ENCODE results near the gene NKTR. TPM values are rescaled to one million over a fixed set of nuclear protein-coding genes. Genes with fewer than 3 reads are reported as not detected.

Gene NKTR
- total RNA-seq, 4 donors from 2014 or later: 17.9 to 134 (median 56.3) TPM

DNA sequence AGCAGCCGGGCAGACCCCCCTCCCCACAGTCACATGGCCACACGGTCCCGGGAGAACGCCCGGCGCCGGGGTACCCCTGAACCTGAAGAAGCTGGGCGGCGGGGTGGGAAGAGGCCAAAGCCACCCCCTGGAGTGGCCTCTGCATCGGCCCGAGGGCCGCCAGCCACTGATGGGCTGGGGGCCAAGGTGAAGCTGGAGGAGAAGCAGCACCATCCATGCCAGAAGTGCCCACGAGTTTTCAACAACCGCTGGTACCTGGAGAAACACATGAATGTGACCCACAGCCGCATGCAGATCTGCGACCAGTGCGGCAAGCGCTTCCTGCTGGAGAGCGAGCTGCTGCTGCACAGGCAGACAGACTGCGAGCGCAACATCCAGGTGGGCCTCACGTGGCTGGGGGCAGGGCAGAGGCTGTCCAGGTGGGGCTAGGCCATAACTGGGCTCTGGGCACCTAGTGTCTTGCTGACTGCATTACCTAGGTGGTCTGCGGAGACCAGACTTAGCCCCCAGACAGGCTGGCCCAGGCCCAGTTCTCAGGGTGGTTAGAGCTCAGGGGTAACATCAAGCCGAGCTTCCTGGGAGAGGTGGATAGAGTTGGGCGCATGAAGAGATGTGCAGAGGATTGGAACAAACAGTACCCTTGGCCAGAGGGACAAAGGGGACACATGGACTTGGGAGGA, 59.1 kb downstream of the NKTR start:
- WGBS, 2 donors (ENCODE audit: low coverage in 1 of 2): 69% methylated on average over 9 of the region's 25 CpGs; no CpG with 5 or more reads in 1 of the 2 donors
- TF ChIP-seq POLR2AphosphoS5 (IDR thresholded peaks at IDR 0.05) (no peak), CTCF (IDR thresholded peaks at IDR 0.05) (no peak), EP300 (IDR thresholded peaks at IDR 0.05) (no peak), POLR2A (IDR thresholded peaks at IDR 0.05) (no peak)
- H3K27me3 ChIP-seq: no peaks in the 10 kb centered on the region
- peaks cover 0 to 40% of the 10 kb centered on the region in 2 donors for H3K36me3 ChIP-seq
- H3K4me1 ChIP-seq: peaks cover 0 to 62% (median 21%) of the 10 kb centered on the region in 3 donors
- no peak for ATAC-seq
- H3K4me3 ChIP-seq: no peak overlapping the region
- no peaks in the 10 kb centered on the region for H3K9me3 ChIP-seq
- peak overlapping the region in 3 of 4 donors; percentile 44 to 57 (median 50) for H3K27ac ChIP-seq

DNA sequence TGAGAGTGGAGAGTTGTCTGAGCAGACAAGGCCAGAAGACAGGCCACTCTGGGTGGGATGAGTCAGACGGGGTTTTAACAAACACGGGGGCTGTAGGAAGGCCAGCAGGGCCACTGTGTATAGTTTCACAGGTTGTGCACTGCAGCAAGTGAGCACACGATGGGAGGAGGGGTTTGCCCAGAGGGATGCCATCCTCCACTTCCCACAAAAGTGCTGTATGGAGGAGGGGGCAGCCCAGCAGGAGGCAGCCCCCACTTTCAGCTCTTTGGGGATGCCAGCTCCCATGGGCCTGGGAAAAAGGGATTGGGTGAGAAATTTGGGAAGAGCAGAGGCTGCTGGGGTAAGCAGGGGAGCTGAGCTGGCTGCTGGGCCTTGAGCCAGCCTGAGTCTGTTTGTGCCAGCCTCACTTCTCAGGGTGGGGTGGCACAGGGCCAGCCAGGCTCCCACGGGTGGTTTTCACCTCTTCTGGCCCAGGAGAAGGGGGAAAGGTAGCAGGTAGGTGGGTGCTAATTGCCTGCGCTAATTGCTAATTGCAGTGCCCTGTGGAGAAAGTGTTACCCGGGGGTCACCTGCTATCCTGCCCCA, 59.7 kb downstream of the NKTR start:
- peaks cover 0 to 56% (median 18%) of the 10 kb centered on the region in 3 donors for H3K4me1 ChIP-seq

GRCh38 chr3:42660898-42661297, 60.4 kb downstream of the NKTR start:
- TF ChIP-seq POLR2A (IDR thresholded peaks at IDR 0.05): no peak
- TF ChIP-seq CTCF (IDR thresholded peaks at IDR 0.05): no peak
- no peak for TF ChIP-seq POLR2AphosphoS5 (IDR thresholded peaks at IDR 0.05)
- no peak for TF ChIP-seq EP300 (IDR thresholded peaks at IDR 0.05)
- Histone ChIP-seq H3K27me3 (no peaks in the 10 kb centered on the region), H3K4me1 (peaks cover 0 to 54% (median 12%) of the 10 kb centered on the region in 3 donors), H3K4me3 (no peak overlapping the region), H3K9me3 (no peaks in the 10 kb centered on the region), H3K27ac (peak overlapping the region in 2 of 4 donors; percentile 44 to 57), H3K36me3 (peaks cover 0 to 40% of the 10 kb centered on the region in 2 donors)
- 49% methylated on average over 4 of the region's 4 CpGs; no CpG with 5 or more reads in 1 of the 2 donors for WGBS, 2 donors (ENCODE audit: low coverage in 1 of 2)
- ATAC-seq: no peak

More for the DNA sequence above, 59.7 kb downstream of the NKTR start:
- Histone ChIP-seq H3K4me3 (no peak overlapping the region), H3K9me3 (no peaks in the 10 kb centered on the region), H3K27me3 (no peaks in the 10 kb centered on the region), H3K27ac (peak overlapping the region in 3 of 4 donors; percentile 44 to 57 (median 50)), H3K36me3 (peaks cover 0 to 40% of the 10 kb centered on the region in 2 donors)
- TF ChIP-seq POLR2A (IDR thresholded peaks at IDR 0.05) (no peak), EP300 (IDR thresholded peaks at IDR 0.05) (no peak), POLR2AphosphoS5 (IDR thresholded peaks at IDR 0.05) (no peak), CTCF (IDR thresholded peaks at IDR 0.05) (no peak)
- ATAC-seq: no peak
- 7% methylated on average over 2 to 4 of the region's 6 CpGs for WGBS, 2 donors (ENCODE audit: low coverage in 1 of 2)

GRCh38 chr3:42661593-42662022, 61.1 kb downstream of the NKTR start:
- no peak for ATAC-seq
- WGBS, 2 donors (ENCODE audit: low coverage in 1 of 2): 100% methylated on average over 1 to 2 of the region's 5 CpGs
- Histone ChIP-seq H3K27ac (no peak overlapping the region), H3K9me3 (no peaks in the 10 kb centered on the region), H3K36me3 (peaks cover 0 to 40% of the 10 kb centered on the region in 2 donors), H3K27me3 (no peaks in the 10 kb centered on the region), H3K4me1 (peaks cover 0 to 54% (median 9%) of the 10 kb centered on the region in 3 donors), H3K4me3 (no peak overlapping the region)
- TF ChIP-seq CTCF (IDR thresholded peaks at IDR 0.05) (no peak), POLR2AphosphoS5 (IDR thresholded peaks at IDR 0.05) (no peak), EP300 (IDR thresholded peaks at IDR 0.05) (no peak), POLR2A (IDR thresholded peaks at IDR 0.05) (no peak)
